ENCODE measurements around the gene VWA7.
"Not testable (repeated sequence)": the region's sequence is repeated elsewhere in the genome, so short reads cannot be mapped to it uniquely, and the experiment has no call there.

Gene VWA7, protein sequence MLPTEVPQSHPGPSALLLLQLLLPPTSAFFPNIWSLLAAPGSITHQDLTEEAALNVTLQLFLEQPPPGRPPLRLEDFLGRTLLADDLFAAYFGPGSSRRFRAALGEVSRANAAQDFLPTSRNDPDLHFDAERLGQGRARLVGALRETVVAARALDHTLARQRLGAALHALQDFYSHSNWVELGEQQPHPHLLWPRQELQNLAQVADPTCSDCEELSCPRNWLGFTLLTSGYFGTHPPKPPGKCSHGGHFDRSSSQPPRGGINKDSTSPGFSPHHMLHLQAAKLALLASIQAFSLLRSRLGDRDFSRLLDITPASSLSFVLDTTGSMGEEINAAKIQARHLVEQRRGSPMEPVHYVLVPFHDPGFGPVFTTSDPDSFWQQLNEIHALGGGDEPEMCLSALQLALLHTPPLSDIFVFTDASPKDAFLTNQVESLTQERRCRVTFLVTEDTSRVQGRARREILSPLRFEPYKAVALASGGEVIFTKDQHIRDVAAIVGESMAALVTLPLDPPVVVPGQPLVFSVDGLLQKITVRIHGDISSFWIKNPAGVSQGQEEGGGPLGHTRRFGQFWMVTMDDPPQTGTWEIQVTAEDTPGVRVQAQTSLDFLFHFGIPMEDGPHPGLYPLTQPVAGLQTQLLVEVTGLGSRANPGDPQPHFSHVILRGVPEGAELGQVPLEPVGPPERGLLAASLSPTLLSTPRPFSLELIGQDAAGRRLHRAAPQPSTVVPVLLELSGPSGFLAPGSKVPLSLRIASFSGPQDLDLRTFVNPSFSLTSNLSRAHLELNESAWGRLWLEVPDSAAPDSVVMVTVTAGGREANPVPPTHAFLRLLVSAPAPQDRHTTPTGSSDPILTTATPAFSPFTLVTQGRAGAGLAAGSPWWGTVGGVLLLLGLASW

DNA sequence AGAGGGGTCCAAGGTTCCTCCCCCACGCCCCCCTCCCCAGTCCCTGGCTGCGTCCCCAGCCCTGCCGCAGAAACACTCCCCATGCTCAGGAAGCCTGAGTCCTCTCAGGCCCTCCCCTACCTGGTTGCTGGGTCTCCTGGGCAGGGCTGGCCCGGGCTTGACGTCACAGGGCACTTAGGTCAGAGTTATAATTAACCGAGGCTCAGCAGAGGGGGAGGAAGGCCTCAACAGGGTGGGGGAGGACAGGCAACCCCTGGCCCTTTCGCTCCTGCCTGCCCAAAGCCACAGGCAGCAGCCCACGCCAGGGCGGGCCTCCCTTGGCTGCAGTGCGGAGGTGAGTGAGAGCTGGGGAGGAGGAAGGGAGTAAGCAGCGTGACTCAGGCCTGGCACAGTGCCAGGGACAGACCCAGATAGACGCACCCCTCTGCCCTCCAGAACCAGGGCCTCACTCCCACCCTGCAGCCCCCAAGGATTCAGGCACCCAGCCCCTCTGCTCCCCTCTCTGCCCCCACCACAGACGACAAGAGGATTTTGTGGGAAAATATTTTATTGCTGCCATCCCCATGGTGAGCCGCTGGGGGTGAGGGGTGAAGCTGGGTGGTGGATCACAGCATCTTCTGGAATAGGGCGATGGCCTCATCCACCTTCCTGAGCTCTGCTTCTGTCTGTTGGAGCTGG lies at the start of gene VWA7:
Gene VWA7, minus strand, starts transcription at position 340 of the 678 bp plus-strand sequence. CDS start 549 bp downstream, outside the sequence.
- peak; percentile 39 for FAIRE-seq

DNA sequence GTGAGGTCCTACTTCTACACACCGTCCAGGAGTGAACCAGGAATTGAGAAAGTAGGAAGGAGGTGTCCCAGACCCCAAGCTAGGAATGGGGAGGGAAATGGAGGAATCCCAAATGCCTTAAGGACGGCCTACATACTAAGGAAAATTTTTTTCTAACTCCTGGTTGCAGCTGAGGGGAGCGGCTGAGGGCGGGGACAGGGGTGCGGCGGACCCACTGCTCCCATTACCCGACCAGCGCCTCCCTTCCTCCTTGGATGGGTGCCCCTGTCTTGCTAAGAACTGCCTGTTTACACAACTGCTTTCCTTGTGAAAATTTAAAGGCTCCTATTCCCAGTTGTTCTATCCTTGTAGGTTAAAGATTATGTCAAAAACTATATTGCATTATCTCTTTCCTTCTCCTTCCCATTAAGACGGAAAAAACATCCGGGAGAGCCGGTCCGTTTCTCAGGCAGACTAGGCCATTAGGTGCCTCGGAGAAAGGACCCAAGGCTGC lies 49.7 kb upstream of the VWA7 start:
- DNase-seq (ENCODE audit: insufficient read length, low spot score) (no peak), FAIRE-seq (no peak)

More for the DNA sequence above, at the start of gene VWA7:
- DNase-seq (ENCODE audit: insufficient read length, low spot score): peak; percentile 75

DNA sequence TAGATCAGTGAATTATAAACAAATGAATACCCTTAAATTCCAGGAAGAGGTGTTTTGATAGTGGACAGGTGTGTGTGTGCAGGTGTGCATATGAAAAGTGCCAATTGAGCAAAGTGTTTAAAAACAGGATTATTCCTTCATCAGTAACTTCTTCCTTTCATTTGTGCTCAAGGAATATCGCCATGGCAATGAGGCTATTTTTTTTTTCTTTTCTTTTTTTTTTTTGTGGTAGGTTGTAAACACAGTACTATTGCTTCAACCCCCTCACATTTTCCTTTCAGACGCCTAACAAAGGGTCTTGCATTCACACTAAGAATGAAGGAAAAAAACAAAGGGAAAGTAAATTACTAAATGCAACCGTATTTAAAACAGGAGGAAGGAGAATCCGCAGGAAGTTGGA lies 48.4 kb upstream of the VWA7 start:
- DNase-seq (ENCODE audit: insufficient read length, low spot score) (no peak), FAIRE-seq (no peak)

DNA sequence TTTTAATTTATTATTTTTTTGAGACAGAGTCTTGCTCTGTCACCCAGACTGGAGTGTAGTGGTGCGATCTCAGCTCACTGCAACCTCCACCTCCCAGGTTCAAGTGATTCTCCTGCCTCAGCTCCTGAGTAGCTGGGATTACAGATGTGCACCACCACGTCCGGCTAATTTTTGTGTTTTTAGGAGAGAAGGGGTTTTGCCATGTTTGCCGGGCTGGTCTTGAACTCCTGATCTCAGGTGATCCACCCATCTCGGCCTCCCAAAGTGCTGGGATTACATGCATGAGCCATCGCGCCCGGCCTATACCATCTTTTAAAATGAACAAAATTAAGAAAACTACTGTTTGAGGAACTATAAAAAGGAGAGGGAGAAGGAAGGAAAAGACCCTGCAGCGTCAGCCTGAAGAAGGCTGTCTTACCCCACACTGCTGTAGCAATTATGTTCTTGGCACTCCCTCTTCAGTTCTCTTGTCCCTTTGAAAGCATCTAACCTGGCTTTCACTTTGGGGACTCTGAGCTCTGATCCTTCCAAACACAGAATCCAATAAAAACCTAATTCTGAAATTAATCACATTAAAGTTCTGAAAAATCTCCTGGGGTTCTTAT lies 46.6 kb upstream of the VWA7 start:
- not testable (repeated sequence) for DNase-seq (ENCODE audit: insufficient read length, low spot score); FAIRE-seq

DNA sequence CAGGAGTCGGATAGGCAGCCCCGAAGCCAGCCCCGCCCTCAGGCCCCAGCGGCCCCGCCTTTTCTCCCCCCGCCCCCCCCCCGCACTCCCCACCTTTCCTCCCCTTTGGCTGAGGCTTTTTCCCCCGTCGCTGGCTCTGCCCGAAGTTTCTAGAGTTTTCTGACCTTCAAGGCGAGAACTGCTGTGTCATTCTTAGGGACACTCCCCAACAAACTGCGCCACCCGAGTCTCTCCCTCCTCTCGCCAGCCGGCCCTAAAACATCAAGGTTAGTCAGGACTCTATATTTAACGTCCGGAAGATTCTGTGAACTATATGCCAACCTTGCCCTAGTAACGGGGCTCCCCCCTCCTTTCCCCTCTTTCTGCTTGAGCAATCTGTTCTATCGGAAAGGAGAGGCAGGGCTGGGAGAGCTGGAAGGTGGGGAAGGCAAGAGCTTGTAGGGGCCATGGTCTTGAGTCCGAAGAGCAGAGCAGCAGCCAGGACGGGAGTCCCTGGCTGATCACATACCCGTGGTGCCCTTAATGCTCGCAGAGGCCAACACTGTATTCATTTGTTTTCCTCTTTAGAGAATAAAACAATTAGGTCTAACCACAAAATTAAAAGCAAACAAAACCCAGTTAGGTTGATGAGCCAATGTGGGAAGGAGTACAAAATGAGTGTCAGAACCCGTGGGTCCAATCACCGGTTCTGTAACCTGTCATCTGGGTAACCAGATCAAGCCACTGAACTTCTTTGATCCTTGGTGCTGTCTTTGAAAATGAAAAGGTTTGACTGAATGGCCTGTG lies 45.1 kb upstream of the VWA7 start:
- FAIRE-seq (peak; percentile 39), DNase-seq (ENCODE audit: insufficient read length, low spot score) (no peak)

DNA sequence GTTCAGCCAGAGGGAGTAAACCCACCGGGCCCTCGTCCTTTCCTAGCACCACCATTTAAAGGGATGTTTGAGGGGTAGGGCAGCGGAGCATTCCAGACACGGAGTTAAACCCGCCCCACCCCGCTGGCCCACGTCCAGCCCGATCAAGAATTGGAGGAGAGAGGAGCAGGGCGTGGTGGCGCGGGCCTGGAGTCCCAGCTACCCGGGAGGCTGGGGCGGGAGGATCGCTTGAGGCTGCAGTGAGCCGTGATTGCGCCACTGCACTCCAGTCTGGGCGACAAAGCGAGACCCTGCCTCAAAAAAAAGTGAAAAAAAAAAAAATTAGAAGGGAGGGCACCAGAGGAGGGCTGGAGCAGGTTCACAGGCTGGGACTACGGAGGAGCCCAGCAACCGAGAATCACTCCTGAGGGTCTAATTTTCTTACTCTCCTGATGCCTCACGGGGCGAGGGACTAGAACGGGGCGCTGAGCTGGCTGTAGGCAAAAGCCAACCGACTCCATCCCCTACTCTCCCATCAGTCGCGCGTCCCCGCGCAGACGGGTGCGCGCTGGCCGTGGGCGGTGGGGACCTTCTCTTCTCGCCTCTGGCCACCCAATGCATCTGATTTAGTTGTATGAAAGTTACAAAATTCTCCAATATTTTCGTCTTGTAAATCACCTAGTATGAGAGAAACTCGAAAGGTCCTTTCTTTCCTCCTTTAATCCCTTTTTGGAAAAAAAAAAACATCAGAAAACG lies 44.3 kb upstream of the VWA7 start:
- peak; percentile 33 for FAIRE-seq
- DNase-seq (ENCODE audit: insufficient read length, low spot score): no peak

DNA sequence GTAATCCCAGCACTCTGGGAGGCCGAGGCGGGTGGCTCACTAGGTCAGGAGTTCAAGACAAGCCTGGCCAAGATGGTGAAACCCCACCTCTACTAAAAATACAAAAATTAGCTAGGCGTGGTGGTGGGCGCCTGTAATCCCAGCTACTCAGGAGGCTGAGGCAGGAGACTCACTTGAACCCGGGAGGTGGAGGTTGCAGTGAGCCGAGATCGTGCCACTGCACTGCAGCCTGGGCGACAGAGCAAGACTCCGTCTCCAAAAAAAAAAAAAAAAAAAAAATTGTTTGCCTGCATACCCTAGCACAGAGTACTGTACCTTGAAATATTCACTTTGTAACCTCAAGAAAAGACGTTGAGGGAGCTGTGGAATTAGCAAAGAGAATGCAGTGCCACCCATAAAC lies 43.3 kb upstream of the VWA7 start:
- not testable (repeated sequence) for FAIRE-seq; DNase-seq (ENCODE audit: insufficient read length, low spot score)

DNA sequence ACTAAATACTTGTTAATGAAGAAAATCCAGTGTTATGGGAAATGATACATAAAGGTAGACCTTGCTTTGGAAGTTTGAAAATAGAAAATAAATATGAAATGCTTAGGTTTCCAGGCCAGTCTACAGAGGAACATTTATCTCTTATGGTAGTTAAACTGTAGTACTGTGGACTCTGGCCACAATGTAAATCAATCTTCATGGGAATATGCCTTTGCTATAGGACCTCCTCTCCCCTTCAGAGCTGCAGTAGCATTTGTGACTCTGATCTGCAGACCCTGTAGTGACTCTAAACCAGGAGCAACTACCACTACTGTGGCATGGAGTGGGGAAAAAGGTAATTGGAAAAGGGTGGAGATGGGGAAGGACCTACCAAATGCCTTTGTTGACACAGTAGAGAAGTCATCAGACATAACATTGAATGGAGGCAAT lies 42.8 kb upstream of the VWA7 start:
- DNase-seq (ENCODE audit: insufficient read length, low spot score) (no peak), FAIRE-seq (no peak)

DNA sequence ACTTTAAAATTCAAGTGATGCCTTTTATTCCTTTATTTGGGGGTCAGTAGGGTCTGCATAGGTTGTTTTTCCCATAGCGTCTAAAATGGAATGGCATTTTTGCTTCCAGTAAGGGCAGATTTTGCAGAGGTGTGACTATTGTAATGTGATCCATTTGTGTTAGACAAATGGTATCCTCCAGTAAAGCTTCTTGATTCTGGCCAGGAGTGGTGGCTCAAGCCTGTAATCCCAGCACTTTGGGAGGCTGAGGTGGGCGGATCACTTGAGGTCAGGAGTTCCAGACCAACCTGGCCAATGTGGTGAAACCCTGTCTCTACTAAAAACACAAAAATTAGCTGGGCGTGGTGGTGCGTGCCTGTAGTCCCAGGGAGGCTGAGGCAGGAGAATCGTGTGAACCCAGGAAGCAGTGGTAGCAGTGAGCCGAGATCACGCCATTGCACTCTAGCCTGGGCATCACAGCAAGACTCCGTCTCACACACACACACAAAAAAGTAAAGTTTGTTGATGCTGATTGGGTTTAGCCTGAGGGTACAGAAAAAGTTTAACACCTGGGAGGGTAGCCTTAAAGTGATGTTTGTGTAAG lies 40.9 kb upstream of the VWA7 start:
- DNase-seq (ENCODE audit: insufficient read length, low spot score); FAIRE-seq: not testable (repeated sequence)

DNA sequence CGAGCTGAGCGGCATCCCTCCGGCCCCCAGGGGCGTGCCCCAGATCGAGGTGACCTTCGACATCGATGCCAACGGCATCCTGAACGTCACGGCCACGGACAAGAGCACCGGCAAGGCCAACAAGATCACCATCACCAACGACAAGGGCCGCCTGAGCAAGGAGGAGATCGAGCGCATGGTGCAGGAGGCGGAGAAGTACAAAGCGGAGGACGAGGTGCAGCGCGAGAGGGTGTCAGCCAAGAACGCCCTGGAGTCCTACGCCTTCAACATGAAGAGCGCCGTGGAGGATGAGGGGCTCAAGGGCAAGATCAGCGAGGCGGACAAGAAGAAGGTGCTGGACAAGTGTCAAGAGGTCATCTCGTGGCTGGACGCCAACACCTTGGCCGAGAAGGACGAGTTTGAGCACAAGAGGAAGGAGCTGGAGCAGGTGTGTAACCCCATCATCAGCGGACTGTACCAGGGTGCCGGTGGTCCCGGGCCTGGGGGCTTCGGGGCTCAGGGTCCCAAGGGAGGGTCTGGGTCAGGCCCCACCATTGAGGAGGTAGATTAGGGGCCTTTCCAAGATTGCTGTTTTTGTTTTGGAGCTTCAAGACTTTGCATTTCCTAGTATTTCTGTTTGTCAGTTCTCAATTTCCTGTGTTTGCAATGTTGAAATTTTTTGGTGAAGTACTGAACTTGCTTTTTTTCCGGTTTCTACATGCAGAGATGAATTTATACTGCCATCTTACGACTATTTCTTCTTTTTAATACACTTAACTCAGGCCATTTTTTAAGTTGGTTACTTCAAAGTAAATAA lies 40.2 kb upstream of the VWA7 start:
- not testable (repeated sequence) for DNase-seq (ENCODE audit: insufficient read length, low spot score)
- peak; percentile 81 for FAIRE-seq

DNA sequence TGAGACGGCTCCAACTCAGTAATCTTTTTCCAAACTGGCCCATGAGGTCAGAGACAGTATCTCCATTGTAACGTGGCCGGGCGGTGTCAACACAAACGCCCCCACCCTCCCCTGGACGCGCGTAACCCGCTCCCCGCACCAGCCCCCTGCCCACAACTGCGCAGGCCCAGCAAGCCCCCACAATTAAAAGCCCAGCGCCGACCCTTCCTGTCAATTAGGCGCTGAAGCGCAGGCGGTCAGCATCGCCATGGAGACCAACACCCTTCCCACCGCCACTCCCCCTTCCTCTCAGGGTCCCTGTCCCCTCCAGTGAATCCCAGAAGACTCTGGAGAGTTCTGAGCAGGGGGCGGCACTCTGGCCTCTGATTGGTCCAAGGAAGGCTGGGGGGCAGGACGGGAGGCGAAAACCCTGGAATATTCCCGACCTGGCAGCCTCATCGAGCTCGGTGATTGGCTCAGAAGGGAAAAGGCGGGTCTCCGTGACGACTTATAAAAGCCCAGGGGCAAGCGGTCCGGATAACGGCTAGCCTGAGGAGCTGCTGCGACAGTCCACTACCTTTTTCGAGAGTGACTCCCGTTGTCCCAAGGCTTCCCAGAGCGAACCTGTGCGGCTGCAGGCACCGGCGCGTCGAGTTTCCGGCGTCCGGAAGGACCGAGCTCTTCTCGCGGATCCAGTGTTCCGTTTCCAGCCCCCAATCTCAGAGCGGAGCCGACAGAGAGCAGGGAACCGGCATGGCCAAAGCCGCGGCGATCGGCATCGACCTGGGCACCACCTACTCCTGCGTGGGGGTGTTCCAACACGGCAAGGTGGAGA lies 38.1 kb upstream of the VWA7 start, which contains the start of the genes HSPA1A and HSPA1L:
Gene HSPA1A, plus strand, starts transcription at position 519 of the 814 bp plus-strand sequence. Its CDS starts 214 bp downstream, at position 733.
Gene HSPA1L, minus strand, starts transcription at position 259 of the 814 bp plus-strand sequence. CDS start 3,311 bp downstream, outside the sequence.
- peak; percentile 55 for FAIRE-seq
- DNase-seq (ENCODE audit: insufficient read length, low spot score): no peak

DNA sequence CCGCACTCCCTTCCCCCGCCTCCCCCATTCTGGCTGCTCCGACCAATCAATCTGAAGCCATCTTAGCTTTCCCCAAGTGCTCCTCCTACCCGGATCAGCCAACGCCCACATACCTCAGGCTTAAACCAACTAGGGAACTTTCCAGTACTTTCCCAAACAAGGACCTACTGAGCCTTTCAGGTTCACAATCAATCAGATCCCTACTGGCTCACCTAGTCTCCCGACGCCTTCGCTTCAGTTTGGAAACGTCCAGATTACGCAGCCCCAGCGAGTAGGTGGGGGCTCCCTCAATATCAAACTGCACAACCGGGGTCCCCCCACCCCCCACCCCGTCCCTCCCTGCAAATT lies 37.5 kb upstream of the VWA7 start:
- FAIRE-seq (peak; percentile 57), DNase-seq (ENCODE audit: insufficient read length, low spot score) (no peak)

DNA sequence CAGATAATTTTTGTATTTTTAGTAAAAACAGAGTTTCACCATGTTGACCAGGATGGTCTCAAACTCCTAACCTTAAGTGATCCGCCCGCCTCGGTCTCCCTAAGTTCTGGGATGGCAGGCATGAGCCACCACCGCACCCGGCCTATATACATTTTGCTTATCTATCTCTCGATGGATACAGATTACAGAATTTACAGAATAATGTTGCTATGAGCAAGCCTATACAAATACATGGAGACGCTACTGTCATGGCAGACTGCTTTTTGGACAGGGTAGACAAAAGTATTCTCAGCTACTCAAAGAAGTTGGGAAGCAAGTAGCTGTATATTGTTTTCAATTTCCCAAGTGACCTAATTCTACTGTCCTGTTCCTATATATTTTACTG lies 36.3 kb upstream of the VWA7 start:
- DNase-seq (ENCODE audit: insufficient read length, low spot score) (no peak), FAIRE-seq (no peak)

DNA sequence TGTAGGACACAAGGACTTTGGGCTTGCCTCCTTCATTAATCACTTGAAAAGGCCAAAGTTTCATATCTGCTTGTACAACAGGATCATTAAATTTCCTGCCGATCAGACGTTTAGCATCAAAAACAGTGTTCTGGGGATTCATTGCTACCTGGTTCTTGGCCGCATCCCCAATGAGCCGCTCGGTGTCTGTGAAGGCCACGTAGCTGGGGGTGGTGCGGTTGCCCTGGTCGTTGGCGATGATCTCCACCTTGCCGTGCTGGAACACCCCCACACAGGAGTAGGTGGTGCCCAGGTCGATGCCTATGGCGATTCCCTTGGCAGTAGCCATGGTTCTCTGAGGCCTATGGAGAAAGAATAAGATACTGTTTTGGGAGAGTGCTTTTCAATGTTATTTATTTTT lies 34.5 kb upstream of the VWA7 start:
- DNase-seq (ENCODE audit: insufficient read length, low spot score): no peak

DNA sequence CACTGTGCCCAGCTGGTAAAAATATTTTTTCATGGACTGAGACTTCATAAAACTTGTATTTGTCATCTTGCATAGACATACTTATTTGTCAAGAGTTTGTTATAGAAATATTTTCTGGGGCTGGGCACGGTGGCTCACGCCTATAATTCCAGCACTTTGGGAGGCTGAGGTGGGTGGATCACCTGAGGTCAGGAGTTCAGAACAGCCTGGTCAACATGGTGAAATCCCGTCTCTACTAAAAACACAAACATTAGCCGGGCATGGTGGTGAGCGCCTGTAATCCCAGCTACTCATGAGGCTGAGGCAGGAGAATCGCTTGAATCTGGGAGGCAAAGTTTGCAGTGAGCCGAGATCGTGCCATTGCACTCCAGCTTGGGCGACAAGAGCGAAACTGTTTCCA lies 31.5 kb upstream of the VWA7 start:
- FAIRE-seq; DNase-seq (ENCODE audit: insufficient read length, low spot score): not testable (repeated sequence)

More for the DNA sequence above, 34.5 kb upstream of the VWA7 start:
- FAIRE-seq: no peak

DNA sequence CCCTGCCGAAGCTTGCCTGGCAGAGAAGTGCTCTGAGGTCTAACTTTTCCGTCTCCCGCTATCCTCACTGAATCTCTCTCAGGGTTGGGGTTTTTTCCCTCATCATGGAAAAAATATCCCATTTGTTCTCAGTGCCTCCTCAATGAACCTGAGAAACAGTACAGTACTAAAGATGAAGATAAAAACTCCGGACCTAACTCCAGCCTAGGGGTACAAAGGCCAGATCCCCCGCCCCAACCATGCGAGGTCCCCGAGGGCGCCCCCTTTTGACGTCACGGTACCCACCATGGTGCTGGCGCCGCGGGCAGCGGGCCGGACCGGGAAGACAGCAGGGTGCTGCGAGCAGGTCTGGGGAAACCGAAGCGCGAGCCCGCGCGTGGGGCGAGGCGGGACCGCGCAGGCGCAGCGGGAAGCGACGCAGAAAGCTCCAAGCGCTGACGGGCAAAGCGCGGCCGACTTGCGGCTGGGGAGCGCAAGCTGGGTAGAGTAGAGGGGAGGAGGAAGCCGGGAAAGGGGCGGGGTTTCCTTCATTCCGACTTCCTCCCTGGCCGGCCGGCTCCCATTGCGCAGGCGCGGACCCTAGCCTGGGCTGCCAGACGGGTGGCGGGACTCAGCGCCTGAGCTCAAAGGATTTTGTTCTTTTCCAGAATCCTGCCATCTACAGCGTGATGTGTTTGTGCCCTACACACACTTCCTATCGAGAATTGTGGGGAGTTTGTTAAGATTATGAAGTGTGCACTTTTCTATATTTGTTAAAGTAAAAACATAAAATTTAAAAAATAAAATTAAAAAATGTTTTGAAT lies 29.5 kb upstream of the VWA7 start, which contains the start of gene LSM2:
Gene LSM2, minus strand, starts transcription at position 497 of the 803 bp plus-strand sequence. Its CDS starts 209 bp downstream, at position 288.
- DNase-seq (ENCODE audit: insufficient read length, low spot score): peak; percentile 97
- FAIRE-seq: peak; percentile 95
